PFSK-1 (cell line): ENCODE results near the gene VOPP1.

ENCODE experiments used
- POLR2AphosphoS5 ChIP-seq: IDR thresholded peaks from 2 replicates; pipeline ENCODE4 v1.6.1; 2012; ENCODE audit warnings: low read depth, mild to moderate bottlenecking, control low read depth, low read length, moderate library complexity
- TAF1 ChIP-seq: IDR thresholded peaks from 2 replicates; pipeline ENCODE4 v1.6.1; 2012; ENCODE audit warnings: low read length, control low read depth, borderline replicate concordance; ENCODE audit not compliant: insufficient read depth
- TF ChIP-seq, protein P1 (sequence below), 2 experiments: IDR thresholded peaks; 2 replicates each; pipeline versions ENCODE4 v1.6.1 to v1.8.0; 2011 to 2012; ENCODE audit warnings: low read depth in 2 of 2, low read length in 2 of 2, control low read depth in 1 of 2, inconsistent platforms in 1 of 2, mild to moderate bottlenecking in 1 of 2, moderate library complexity in 1 of 2; ENCODE audit not compliant: insufficient read depth in 1 of 2

GRCh38 chr7:55548295-55548731 lies 24.0 kb downstream of the VOPP1 start:
- TF ChIP-seq POLR2AphosphoS5 (no peak), TAF1 (no peak)
- TF ChIP-seq, protein P1, sequence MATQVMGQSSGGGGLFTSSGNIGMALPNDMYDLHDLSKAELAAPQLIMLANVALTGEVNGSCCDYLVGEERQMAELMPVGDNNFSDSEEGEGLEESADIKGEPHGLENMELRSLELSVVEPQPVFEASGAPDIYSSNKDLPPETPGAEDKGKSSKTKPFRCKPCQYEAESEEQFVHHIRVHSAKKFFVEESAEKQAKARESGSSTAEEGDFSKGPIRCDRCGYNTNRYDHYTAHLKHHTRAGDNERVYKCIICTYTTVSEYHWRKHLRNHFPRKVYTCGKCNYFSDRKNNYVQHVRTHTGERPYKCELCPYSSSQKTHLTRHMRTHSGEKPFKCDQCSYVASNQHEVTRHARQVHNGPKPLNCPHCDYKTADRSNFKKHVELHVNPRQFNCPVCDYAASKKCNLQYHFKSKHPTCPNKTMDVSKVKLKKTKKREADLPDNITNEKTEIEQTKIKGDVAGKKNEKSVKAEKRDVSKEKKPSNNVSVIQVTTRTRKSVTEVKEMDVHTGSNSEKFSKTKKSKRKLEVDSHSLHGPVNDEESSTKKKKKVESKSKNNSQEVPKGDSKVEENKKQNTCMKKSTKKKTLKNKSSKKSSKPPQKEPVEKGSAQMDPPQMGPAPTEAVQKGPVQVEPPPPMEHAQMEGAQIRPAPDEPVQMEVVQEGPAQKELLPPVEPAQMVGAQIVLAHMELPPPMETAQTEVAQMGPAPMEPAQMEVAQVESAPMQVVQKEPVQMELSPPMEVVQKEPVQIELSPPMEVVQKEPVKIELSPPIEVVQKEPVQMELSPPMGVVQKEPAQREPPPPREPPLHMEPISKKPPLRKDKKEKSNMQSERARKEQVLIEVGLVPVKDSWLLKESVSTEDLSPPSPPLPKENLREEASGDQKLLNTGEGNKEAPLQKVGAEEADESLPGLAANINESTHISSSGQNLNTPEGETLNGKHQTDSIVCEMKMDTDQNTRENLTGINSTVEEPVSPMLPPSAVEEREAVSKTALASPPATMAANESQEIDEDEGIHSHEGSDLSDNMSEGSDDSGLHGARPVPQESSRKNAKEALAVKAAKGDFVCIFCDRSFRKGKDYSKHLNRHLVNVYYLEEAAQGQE (IDR thresholded peaks at IDR 0.05; ENCODE audit: insufficient read depth in 1 of 2, low read depth in 2 of 2, low read length in 2 of 2) = no peak
